HG02588 (cell line): ENCODE results near the gene IL36RN.

ENCODE experiments used
- ATAC-seq: cut with Tn5 transposase; IDR thresholded peaks from one replicate; pipeline ENCODE4 v1.9.1; 2021; ENCODE audit warnings: mild to moderate bottlenecking, moderate library complexity; ENCODE audit not compliant: unreplicated experiment

IL36RN gene

DNA sequence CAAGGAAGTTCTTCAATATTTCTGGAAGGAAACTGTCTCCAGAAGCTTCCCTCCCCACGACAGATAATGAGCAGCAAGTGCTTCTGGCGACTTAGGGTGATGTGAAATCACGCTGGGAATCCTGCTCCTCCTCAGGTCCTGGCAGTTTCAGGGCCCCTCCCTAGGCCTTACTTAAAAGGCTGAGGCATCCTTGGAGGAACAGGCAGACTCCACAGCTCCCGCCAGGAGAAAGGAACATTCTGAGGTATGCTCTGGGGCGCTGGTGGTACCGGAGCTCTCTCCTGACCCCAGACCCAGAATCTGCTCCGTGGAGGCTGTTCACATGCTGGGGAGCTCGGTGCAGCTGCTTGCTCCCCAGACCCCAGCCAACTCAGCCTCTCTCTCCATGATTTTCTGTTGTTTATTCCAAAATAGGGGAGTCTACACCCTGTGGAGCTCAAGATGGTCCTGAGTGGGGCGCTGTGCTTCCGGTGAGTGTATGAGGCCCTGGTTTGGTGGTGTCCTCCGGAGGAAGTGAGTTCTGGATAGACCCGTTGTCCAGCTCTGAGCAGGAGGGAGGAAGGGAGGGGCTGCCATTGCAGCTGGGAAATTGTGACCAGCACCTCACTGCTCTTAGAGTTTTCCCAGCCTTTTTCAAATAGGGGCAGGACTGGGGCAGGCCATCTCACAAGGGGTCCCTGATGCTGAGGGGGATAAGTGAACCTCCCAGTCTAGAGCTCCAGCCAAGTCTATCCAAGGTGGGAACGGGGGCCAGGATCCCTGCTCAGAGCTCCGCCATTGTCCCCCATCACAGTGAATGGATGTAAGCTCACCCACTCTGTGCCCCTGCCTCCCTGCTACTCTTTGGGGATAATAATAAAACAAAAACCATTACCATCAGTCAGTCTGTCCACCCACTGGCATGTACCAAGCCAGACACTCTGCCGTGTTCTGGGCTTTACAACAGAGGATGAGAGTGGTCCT, at the start of gene IL36RN:
TSS of gene IL36RN (plus strand) at position 201 of the 963 bp plus-strand sequence. CDS start at position 442, 241 bp downstream.
- ATAC-seq: no peak

DNA sequence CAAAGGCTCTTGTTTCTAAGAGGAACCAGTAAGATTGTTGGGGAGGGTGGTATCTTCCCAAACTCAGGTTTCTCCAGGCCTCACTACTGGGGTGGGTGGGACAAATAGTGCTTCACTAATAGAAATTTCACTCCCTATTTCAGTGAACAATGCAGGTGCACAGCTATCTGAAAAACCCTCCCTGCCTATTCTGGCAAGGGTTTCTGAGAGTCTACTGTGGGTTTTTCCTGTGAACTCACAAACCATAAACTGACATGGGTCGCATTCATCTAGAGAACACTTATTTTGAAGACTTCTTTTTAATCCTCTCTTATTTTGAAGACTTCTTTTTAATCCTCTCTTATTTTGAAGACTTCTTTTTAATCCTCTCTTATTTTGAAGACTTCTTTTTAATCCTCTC, 49.4 kb upstream of the IL36RN start:
- ATAC-seq: no peak

DNA sequence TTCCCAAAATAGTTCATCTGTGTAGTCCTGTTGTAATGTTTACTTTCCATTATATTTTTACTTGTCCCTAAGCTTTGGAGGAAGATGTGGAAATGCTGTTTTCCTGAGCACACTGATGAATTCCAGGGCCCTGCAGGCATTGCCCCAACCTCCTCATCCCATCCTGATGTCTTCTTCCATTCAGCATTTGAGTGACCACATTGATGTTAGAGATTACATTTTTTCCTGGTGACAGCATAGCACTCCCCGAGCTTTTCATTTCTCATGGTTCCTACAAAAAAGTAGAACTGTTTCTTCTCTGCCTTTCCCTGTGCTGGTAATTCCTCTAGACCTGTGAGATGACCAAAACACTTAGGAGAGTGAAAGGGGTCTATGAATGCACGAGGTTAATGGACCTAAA, 48.9 kb upstream of the IL36RN start:
- ATAC-seq: no peak

DNA sequence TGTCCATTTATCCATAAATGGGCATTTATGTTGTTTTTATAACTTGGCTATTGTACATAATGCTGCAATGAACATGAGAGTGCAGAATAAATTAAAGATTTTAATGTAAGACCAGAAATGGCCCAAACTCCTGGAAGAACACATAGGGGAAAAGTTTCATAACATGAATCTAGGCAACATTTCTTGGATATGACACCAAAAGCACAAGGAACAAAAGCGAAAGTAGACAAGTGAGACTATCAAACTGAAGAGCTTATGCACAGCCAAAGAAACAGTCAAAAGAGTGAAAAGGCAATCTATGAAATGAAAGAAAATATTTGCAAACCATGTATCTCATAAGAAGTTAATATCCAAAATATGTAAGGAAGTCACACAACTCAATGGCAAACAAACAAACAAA, 47.9 kb upstream of the IL36RN start:
- ATAC-seq: no peak

DNA sequence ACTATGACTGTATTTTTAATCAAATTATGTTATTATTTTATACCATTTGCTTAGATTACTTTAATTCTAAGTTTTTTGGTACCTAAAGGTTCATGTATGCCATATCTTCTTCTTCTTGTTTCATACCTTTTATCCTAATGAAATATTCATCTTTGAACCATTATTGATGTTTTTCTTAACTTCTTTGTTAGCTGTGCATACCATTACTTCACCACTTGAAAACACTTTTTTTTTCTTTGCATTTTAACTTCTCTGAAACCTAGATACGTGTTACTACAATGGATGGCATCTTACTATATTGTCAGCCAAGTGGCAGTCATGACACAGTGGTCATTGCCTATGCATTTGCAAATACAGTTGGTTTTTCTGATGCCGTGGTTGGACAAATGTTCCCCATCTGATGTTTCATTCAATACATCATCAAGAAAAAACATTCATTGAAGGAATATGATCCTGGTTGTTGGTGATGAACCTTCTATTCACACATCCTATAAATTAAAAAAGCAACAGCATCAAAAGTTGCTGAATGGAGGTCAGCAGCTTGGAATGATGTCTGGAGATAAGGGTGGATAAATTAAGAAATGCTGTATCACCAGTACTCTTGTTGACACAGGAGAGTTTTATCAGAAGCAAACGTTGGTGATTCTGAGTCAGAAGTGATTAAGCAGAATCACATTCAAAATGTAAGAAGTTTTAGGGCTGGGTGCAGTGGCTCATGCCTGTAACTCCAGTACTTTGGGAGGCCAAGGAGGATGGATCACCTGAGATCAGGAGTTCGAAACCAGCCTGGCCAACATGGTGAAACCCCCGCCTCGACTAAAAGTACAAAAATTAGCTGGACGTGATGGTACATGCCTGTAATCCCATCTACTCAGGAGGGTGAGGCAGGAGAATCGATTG, 46.3 kb upstream of the IL36RN start:
- ATAC-seq: no peak

DNA sequence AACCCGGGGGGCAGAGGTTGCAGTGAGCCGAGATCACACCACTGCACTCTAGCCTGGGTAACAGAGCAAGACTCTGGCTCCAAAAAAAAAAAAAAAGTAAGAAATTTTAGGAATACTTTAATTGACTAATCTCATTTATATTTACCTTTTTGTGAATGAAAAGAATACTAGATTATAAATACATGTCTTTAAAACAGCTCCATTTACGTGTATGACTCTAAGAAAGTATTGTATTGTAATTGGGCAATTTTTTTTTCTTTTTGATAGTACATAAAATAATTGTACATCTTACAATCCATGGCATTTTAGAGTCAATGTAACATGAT, 45.7 kb upstream of the IL36RN start:
- no peak for ATAC-seq

DNA sequence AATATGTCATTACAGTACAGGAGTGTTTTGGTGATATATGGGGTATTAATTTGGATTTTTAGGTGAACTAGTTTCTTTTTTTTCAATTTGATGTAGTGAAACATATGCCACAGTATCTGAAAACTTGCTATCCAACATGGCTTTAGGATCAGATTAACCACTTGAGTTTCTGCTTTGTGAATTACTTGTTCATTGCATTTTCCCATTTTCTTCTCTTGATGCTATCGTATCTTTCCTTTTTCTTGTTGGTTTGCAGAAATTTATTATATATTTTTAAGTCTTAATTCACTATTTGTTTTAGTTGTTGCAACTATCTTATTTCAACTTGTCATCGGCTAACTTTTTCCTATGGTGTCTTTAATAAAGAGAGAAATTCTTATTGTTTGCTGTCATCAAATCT, 44.9 kb upstream of the IL36RN start:
- ATAC-seq: no peak

DNA sequence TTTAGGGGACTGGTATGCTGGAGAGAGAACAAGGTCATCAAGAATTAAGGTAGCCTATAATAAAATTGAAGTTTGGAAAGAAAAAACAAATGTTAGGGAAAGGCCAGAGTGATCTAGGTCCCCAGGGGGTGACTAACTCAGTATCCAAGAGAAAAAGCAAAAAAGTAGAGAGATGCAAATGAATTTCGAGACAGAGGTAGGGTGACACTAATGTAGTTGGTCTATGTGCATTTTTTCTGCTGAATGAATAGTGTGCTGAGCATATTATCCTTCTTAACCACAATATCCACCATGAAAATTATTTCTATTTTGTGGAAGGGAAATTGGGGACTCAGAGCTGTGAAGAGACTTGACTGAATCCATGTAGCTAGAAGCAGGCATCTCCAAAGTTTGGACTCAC, 44.0 kb upstream of the IL36RN start:
- ATAC-seq: no peak

DNA sequence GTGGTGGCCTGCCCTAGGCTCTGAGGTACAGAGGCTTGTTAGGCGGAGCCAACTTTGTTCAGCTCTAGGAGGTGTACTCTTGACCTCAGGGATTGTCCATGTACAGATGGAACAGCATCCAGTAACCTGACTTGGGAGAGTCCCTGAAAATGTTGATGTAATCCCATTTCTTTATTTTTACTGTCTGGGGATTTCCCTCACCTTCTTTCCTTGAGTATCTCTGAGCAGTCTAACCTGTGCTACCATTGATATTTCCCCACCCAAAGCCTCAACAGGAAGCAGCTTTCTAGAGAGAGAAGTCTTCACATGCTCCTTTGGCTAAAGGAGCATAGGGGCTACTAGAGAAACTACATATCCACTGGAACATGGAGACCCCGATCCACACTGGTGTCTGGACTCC, 43.3 kb upstream of the IL36RN start:
- no peak for ATAC-seq

DNA sequence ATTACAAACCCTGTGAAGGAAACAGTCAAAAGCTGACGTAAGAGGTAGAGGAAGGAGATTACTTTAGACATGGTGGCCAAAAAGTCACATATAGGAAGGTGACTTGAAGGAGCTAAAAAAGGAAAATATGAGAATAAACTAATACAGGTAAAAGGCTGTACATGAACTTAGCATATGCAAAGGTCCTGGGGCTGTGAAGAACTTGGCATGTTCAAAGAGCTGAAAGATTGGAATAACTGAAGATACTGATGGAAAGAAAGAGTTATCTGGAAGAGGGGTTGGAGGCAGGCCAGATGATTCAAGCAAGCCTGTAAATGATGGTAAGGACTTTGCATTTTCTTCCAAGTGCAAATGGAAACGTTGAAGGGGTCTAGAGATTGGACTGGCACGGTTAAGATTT, 40.5 kb upstream of the IL36RN start:
- no peak for ATAC-seq

DNA sequence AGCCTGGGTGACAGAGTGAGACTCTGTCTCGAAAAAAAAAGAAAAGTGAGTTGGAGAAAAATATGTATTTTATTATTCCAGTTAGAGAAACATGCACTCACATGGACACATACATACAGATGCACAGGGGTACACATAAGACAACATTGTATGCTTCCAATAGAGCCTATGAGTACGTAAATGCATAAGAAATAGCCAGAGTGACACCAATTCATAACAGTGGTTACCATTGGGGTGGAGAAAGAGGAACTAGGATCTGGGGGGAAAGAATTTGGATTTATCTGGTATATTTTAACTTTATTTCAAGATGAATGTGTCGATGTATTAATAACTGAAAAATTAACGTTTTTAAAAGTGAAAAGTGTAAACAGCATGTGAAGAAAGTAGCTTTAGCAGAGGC, 37.7 kb upstream of the IL36RN start:
- no peak for ATAC-seq

DNA sequence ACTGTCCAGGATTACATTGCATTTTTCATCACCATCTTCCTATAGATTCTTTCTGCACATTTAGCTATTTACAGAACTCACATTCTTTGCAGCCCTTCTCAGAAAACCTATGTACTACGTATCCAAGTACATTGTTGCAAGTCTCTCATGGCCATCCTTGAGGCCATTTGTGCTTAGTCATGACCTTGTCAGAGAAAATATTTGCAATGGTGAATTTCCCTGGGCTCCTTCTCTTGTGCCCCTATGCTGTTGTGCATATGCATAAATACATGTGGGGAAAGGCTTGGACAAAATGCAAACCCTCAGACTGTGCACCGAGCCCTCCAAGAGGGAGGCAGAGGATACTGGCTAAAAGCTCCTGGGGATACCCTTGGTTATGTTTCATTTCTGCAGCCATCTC, 34.2 kb upstream of the IL36RN start:
- ATAC-seq: no peak

DNA sequence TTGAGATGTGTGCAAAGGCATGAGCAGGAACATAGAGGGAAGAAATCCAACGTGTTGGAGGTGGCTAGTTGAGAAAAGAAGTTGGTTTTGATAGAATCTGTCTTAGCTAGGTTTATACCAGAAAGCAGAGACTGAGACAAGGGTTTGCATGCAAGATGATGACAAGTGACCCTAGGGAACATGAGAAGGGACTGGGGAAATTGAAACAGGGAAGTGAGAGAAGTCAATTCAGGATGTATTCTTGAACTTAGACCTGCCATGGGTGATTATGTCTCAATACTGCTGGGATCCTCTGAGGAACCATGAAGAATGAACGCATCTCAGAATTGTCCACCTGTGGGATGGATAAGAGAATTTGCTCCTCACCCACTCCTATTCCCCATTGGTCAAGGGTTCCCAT, 33.3 kb upstream of the IL36RN start:
- ATAC-seq: no peak

DNA sequence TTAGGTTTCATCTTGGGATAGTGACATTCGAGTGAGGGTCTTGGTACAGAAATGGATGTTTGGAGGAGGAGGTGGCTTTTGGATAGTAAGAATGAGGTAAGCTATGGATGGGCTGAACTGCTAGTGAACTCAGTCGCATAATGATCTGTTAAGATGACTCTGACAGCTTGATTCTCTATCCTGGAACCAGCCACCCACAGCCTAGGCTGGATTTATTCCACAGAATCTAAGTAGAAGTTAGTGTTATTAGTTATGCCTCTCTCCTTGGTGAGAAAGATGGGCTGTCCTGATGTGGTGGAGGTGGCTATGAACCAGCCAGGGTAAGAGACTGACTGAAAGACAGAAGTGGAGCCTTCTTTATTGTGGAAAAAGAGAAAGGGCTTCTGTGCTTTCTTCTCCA, 31.3 kb upstream of the IL36RN start:
- no peak for ATAC-seq

DNA sequence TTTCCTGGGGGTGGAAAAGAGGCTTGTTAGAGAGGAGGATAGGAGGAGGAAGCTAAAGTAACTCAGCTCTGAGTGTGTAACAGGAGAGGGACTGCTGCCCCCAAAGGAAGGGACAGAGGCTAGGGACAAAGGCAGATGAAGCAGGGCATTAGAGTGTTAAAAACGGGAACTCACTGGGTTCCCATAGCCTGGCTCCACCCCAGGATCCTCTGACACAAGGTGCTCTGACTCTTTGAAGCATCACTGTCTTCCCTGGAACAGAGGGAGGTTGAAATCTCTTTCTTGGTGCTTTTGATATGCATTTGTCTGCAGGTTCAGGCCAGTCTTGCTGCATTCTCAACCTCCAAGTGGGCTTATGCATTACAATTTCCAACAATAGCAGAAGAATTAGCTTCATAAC, 30.9 kb upstream of the IL36RN start:
- ATAC-seq: no peak

DNA sequence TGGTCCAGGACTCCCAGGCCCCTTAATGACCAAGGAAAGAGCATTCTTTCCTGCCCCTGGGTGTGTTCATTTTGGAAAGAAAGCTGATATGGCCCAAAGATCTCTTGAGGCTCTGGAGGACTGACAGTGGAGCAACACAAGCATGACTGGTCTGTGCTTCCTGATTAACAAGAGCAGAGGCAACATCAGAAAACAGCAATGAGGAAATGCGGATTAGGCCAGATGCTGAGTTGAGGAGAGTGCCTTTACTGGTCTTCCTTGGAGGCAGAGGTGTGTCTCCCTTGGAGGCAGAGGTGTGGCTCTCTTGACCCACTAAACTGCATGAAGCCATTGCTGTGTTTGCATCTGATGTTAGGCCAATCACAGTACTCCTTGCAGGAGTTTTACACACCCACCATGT, 26.3 kb upstream of the IL36RN start:
- no peak for ATAC-seq

DNA sequence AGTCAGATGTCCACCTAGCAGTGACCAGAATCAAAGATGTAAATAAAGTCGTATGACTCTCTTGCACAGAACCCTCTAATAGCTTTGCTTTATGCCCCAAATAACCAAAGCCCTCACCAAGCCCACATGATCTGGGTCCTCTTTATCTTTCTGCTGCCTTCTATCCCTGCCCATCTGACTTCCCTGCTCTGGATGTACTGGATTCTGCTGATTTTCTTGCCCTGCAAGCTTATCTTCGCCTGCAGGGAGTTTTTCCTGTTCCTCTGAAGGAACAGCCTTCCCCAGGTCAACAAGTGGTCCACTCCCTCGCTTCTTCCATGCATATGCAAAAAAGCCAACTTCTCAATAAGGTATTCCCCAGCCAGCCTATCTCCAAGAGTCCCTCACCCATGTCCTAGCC, 25.0 kb upstream of the IL36RN start:
- no peak for ATAC-seq

DNA sequence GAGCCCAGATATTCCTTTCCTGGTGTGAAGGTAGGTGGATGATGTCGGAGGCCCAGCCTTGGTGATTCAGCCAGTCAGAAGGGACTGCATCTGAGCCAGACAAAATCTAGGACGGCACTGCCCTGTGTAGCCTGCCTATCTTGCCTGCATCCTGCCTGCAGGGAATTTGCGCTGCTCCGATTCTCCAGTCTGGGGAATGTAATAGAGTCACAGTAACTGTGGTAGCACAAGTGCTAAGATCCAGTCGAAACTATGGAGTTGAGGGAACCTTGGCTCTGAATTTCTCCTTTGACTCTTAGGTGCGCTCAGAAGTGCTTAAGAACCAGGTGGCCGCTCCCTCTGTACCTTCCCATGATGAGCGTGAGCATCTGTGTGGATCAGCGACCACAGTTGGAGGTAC, 22.2 kb upstream of the IL36RN start:
- no peak for ATAC-seq

DNA sequence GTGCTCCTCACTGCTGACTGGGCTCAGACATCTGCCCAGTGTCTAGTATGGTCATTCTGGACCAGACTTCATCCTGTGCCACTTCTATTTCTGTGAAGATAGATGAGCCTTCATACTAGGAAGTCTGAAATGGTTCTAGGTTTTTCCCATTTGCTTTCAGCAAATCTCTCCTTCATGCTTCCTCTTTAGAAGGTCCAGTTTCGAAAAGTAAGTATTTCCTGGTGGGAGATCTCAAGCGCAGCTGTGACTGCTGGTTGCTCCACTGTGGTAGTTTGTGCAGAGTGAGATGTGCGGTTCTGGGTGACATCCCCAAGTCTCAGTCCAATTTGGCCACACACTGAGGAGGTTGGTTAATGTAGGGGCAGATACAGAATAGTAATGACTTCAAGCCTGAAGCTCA, 20.7 kb upstream of the IL36RN start:
- no peak for ATAC-seq

DNA sequence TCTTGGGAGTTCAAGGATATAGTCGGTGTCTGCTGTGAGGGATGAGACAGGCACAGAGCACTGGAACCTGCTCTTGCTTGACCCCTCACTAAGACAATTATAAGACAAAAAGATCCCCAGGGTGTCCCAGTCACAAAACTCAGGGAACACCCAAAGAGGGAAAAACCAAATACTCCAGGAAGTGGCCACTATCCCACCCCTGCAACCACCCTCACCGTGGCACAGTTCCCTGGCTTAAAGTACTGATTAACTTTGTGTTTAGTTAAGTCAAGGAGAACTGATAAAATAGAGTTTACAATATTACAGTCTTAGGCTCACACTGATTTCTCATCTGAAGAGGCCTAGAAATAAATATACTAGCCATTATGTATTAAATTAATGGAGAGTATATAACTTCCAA, 19.8 kb upstream of the IL36RN start:
- ATAC-seq: no peak

DNA sequence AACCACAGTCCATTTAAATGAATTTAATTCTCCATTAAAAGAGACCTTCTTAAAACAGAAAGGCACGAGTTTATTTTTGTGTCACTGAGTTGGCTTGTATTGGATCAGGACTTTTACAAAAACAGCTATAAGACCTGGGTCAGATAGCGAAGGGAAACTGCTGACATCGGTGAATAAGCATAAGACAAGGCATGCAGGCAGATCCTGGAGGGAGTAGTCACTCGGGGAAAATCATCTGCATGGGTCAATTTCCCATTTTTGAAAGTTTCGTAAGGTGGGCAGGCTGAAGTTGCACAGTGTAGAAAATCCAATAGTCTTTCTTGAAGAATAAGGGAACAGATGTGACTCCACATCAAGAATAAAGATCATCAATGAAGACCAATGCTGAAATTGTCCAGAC, 19.3 kb upstream of the IL36RN start:
- no peak for ATAC-seq

DNA sequence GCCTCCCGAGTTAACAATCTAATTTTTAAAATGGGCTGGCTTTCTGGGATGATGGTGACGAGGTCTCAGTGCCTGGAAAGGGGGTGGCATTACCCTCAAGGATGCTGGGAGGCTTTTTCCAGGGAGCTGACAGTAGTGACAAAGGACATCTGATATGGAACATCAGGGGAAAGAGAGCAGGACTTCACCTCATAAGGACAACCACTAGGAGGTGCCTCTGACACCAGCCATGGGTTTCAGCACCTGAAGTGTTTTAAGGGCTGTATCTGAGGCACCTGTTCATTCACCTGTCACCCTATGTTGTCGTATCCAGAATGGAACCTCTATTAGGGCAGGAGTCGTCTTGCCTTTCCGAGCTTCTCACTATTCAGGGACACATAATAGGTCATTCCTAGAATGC, 17.1 kb upstream of the IL36RN start:
- no peak for ATAC-seq
